A549 (cell line): ENCODE data around the gene PARG. TPM values are rescaled to one million over a fixed set of nuclear protein-coding genes. Genes with fewer than 3 reads are reported as not detected.

Source experiments
- ATAC-seq, 2 experiments: fragments of 200-7000 bp in 1 of 2; fragments of >200 bp in 1 of 2; cut with Nextera tagmentation in 1 of 2; cut with Tn5 transposase in 1 of 2; 3 replicates each; pipeline versions ENCODE4 v1.8.0 to v1.9.1; 2018 to 2020; ENCODE audit warnings: mild to moderate bottlenecking in 1 of 2, moderate library complexity in 1 of 2
- CTCF ChIA-PET: fragments of 300-600 bp; sonication (Branson Sonifier 250); formaldehyde crosslinking; extraction: SDS; loops from one replicate; lab custom pipeline; 2021; ENCODE audit warnings: antibody characterized with exemption, inconsistent platforms; lab: Yijun Ruan, JAX
- POLR2A ChIA-PET: fragments of 350-600 bp; formaldehyde crosslinking; extraction: SDS; loops from one replicate; lab custom pipeline; 2021; ENCODE audit warnings: antibody characterized with exemption, inconsistent platforms; lab: Yijun Ruan, JAX
- DNase-seq, 2 experiments: peaks; one replicate each; pipeline versions ENCODE4 v3.0.0 to v3.0.0-alpha.2; 2011 to 2016; ENCODE audit warnings: low read depth in 1 of 2, low spot score in 1 of 2
- FAIRE-seq: peaks from 2 replicates; lab custom pipeline; 2011; peaks lifted over from hg19 to GRCh38; lab: Jason Lieb, UNC
- H3K27ac ChIP-seq, 2 experiments: fragments of >200 bp; sonication (Bioruptor Twin); formaldehyde crosslinking; 3 replicates each; pipeline ENCODE4 v1.5.1; 2016 to 2017
- H3K4me1 ChIP-seq: fragments of >200 bp; sonication (Bioruptor Twin); formaldehyde crosslinking; 3 replicates; pipeline ENCODE4 v1.6.1; 2016
- H3K4me2 ChIP-seq: fragments of >200 bp; sonication (Bioruptor Twin); formaldehyde crosslinking; 3 replicates; pipeline ENCODE4 v1.6.1; 2016
- H3K4me3 ChIP-seq: fragments of >200 bp; sonication (Bioruptor Twin); formaldehyde crosslinking; 3 replicates; pipeline ENCODE4 v1.5.1; 2016
- H3K9me3 ChIP-seq: fragments of >200 bp; sonication (Bioruptor Twin); formaldehyde crosslinking; 3 replicates; pipeline ENCODE4 v1.6.1; 2016
- BCL3 ChIP-seq: fragments of >200 bp; sonication (Bioruptor Twin); formaldehyde crosslinking; IDR thresholded peaks from 3 replicates; pipeline ENCODE4 v1.6.1; 2016
- BHLHE40 ChIP-seq: IDR thresholded peaks from 2 replicates; pipeline ENCODE4 v1.6.1; 2012; ENCODE audit warnings: low read depth, low read length, inconsistent platforms
- EHF ChIP-seq: fragments of 250-450 bp; sonication (Bioruptor Pico); IDR thresholded peaks from 2 replicates; pipeline ENCODE4 v1.5.0; 2020; ENCODE audit warnings: mild to moderate bottlenecking
- EP300 ChIP-seq, 2 experiments: fragments of >200 bp; sonication (Bioruptor Twin); formaldehyde crosslinking; IDR thresholded peaks; 2 replicates in 1 of 2; 3 replicates in 1 of 2; pipeline ENCODE4 v1.6.1; 2016 to 2017
- ESRRA ChIP-seq: fragments of 150-350 bp; IDR thresholded peaks from 2 replicates; pipeline ENCODE4 v1.6.1; 2014; ENCODE audit warnings: mild to moderate bottlenecking, low read length, borderline replicate concordance
- FOXS1 ChIP-seq: fragments of 250-450 bp; sonication (Bioruptor Pico); IDR thresholded peaks from 2 replicates; pipeline ENCODE4 v1.5.0; 2020; ENCODE audit warnings: mild to moderate bottlenecking, moderate library complexity
- GATA3 ChIP-seq: IDR thresholded peaks from 2 replicates; pipeline ENCODE4 v1.6.1; 2012; ENCODE audit warnings: borderline replicate concordance
- JUN ChIP-seq, 2 experiments: fragments of >200 bp; sonication (Bioruptor Twin); formaldehyde crosslinking; IDR thresholded peaks; 2 replicates in 1 of 2; 3 replicates in 1 of 2; pipeline ENCODE4 v1.6.1; 2016 to 2017
- KDM1A ChIP-seq: fragments of 200-600 bp; sonication (generic); IDR thresholded peaks from 2 replicates; pipeline ENCODE4 v1.6.1; 2016; ENCODE audit warnings: low read depth, mild to moderate bottlenecking
- KDM5A ChIP-seq: fragments of 200-600 bp; sonication (generic); IDR thresholded peaks from 2 replicates; pipeline ENCODE4 v1.6.1; 2016; ENCODE audit warnings: antibody characterized with exemption, mild to moderate bottlenecking
- MAFK ChIP-seq: fragments of 450-650 bp; IDR thresholded peaks from 2 replicates; pipeline ENCODE4 v1.6.1; 2014; ENCODE audit not compliant: partially characterized antibody
- MAZ ChIP-seq: fragments of 150-350 bp; IDR thresholded peaks from 2 replicates; pipeline ENCODE4 v1.6.1; 2014; ENCODE audit warnings: antibody characterized with exemption, low read depth, low read length, borderline replicate concordance
- MYC ChIP-seq: IDR thresholded peaks from 2 replicates; pipeline ENCODE4 v1.6.1; 2012; ENCODE audit warnings: mild to moderate bottlenecking, inconsistent platforms, low read length, improper control_type of control experiment, borderline replicate concordance
- NFE2L2 ChIP-seq: fragments of 150-350 bp; conservative IDR thresholded peaks from 2 replicates; pipeline ENCODE4 v1.6.1; 2014; ENCODE audit warnings: low read length
- NPAS2 ChIP-seq: fragments of 250-450 bp; sonication (Bioruptor Pico); IDR thresholded peaks from 2 replicates; pipeline ENCODE4 v1.8.0; 2022; ENCODE audit warnings: mild to moderate bottlenecking, moderate library complexity, borderline replicate concordance
- RARB ChIP-seq: fragments of 250-450 bp; sonication (Bioruptor Pico); IDR thresholded peaks from 2 replicates; pipeline ENCODE4 v1.8.0; 2021; ENCODE audit warnings: mild to moderate bottlenecking, moderate library complexity
- RFX5 ChIP-seq: fragments of 450-650 bp; IDR thresholded peaks from 2 replicates; pipeline ENCODE4 v1.7.1; 2014; ENCODE audit warnings: antibody characterized with exemption, mild to moderate bottlenecking, moderate library complexity
- RNF2 ChIP-seq: fragments of 200-600 bp; sonication (generic); IDR thresholded peaks from 2 replicates; pipeline ENCODE4 v1.6.1; 2016; ENCODE audit warnings: low read depth, mild to moderate bottlenecking, antibody characterized with exemption, moderate library complexity, borderline replicate concordance
- SMC3 ChIP-seq: fragments of >200 bp; sonication (Bioruptor Twin); formaldehyde crosslinking; IDR thresholded peaks from 3 replicates; pipeline ENCODE4 v1.6.1; 2018; ENCODE audit warnings: inconsistent platforms
- TFCP2L1 ChIP-seq: fragments of 250-450 bp; sonication (Bioruptor Pico); IDR thresholded peaks from 2 replicates; pipeline ENCODE4 v1.5.0; 2021; ENCODE audit warnings: mild to moderate bottlenecking
- ZFP36 ChIP-seq: fragments of 450-650 bp; IDR thresholded peaks from 2 replicates; pipeline ENCODE4 v1.6.1; 2014; ENCODE audit warnings: borderline replicate concordance; ENCODE audit not compliant: partially characterized antibody
- WGBS: methylation state at CpG from one replicate; pipeline ENCODE4 v1.1.6; 2017; ENCODE audit errors: missing lambda C conversion rate; 5-methylcytosine and 5-hydroxymethylcytosine counted together
- polyA plus RNA-seq, 4 experiments: library from polyadenylated mRNA; depleted of rRNA in 3 of 4; stranded (reverse); fragments of >200 nt; fragmentation: RNase III in 1 of 4; extraction: RNeasy Plus Mini Kit Qiagen cat#74134 plus additional on column Dnase treatment in 1 of 4; gene quantifications; 2 replicates in 3 of 4; 3 replicates in 1 of 4; pipeline ENCODE4 v1.2.3, GENCODE V29; 2011 to 2017
- TF ChIP-seq, protein P1 (sequence below): fragments of >200 bp; sonication (Bioruptor Twin); formaldehyde crosslinking; IDR thresholded peaks from 2 replicates; pipeline ENCODE4 v1.6.1; 2016
- TF ChIP-seq, protein P2 (sequence below): fragments of 450-650 bp; IDR thresholded peaks from 2 replicates; pipeline ENCODE4 v1.6.1; 2014; ENCODE audit warnings: antibody characterized with exemption
- TF ChIP-seq, protein P3 (sequence below): fragments of 250-450 bp; sonication (Bioruptor Pico); IDR thresholded peaks from 2 replicates; pipeline ENCODE4 v1.5.0; 2020; ENCODE audit warnings: low read depth, mild to moderate bottlenecking, moderate library complexity

Gene PARG
- polyA plus RNA-seq, 2 of the 4 experiments (the other 2 are of a cell fraction) = 22.7 to 24.0 TPM

DNA sequence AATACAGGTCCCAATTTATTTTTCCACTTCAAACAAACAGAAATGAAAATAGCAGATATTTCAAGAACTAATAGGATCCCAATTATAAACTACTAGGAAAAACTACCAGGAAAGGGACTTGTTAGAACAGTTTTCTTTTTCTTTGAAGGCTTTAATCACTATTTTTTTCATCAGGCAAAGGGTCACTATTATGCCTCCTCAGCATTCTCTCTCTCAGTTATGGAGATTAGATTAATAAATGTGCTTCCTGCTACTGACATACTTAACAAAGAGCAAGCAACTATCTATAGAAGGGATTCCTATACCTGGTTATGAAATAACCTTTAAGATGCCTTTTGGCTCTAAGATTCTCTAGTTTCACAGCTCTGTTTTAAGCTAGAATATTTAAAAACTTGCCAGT is 108.7 kb downstream of the PARG start:
- no peak for TF ChIP-seq FOXS1
- no peak for TF ChIP-seq MAZ
- no peak for TF ChIP-seq JUN (IDR thresholded peaks at IDR 0.05)
- TF ChIP-seq BCL3 = no peak
- no peak for TF ChIP-seq EHF (CRISPR knock-in tag)
- TF ChIP-seq NFE2L2 = no peak
- TF ChIP-seq NPAS2 (CRISPR knock-in tag) = no peak
- TF ChIP-seq MAFK = peak; percentile 64

DNA sequence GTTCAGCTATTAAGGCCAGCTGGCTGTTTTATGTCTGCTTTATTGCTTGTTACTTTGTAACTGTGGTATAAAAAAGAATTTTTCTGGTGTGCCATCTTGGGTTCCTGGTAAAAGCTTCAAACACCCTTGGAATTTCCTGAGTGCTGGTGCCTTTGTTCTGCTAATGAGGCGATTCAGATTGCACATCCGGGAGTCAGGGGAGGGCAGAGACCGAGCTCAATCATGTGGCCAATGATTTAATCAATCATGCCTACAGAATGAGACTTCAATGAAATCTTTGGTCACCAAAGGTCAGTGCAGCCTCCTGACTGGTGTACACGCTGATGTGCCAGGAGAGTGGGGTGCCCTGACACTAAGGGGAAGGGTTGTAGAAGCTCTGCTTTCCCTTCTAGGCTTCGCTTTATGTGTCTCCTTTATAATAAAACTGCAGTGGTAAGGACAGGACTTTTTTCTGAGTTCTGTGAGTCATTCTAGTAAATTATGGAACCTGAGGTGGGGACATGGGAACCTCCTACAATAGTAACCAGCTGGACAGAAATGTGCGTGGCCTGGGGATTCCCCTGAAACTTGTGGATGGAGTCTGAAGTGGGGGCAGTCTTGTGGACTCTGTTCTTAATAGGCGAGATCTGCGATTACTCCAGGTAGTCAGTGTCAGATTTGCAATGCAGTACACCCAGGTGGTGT is 110.3 kb downstream of the PARG start:
- peaks cover 5% of the 10 kb centered on the region for H3K4me1 ChIP-seq
- H3K27ac ChIP-seq = no peak overlapping the region
- H3K9me3 ChIP-seq = no peaks in the 10 kb centered on the region
- ATAC-seq (no peak), FAIRE-seq (no peak), DNase-seq (no peak)
- no peak for TF ChIP-seq EP300 (IDR thresholded peaks at IDR 0.05)
- no peak for TF ChIP-seq BHLHE40
- no peak for TF ChIP-seq GATA3
- no peak for TF ChIP-seq BCL3
- TF ChIP-seq RNF2 = no peak
- no peak for TF ChIP-seq ESRRA
- TF ChIP-seq, protein P1, sequence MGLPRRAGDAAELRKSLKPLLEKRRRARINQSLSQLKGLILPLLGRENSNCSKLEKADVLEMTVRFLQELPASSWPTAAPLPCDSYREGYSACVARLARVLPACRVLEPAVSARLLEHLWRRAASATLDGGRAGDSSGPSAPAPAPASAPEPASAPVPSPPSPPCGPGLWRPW = no peak
- no peak for TF ChIP-seq RFX5
- no peak for TF ChIP-seq MYC
- no peak for TF ChIP-seq ZFP36
- TF ChIP-seq, protein P2, sequence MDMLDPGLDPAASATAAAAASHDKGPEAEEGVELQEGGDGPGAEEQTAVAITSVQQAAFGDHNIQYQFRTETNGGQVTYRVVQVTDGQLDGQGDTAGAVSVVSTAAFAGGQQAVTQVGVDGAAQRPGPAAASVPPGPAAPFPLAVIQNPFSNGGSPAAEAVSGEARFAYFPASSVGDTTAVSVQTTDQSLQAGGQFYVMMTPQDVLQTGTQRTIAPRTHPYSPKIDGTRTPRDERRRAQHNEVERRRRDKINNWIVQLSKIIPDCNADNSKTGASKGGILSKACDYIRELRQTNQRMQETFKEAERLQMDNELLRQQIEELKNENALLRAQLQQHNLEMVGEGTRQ = no peak
- TF ChIP-seq RARB = no peak
- no peak for TF ChIP-seq SMC3
- TF ChIP-seq KDM5A = no peak
- TF ChIP-seq, protein P3, sequence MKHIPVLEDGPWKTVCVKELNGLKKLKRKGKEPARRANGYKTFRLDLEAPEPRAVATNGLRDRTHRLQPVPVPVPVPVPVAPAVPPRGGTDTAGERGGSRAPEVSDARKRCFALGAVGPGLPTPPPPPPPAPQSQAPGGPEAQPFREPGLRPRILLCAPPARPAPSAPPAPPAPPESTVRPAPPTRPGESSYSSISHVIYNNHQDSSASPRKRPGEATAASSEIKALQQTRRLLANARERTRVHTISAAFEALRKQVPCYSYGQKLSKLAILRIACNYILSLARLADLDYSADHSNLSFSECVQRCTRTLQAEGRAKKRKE (CRISPR knock-in tag) = no peak
- TF ChIP-seq KDM1A = no peak
- TF ChIP-seq TFCP2L1 (CRISPR knock-in tag) = no peak
- WGBS = 94% methylated on average over 8 of the region's 8 CpGs
- no peak overlapping the region for H3K4me2 ChIP-seq
- H3K4me3 ChIP-seq = no peak overlapping the region
- CTCF ChIA-PET = interaction anchor here (1.1 to 1.7 kb wide), 3 partner anchors 8 to 39 kb away, joined by 3 to 4 read pairs (median 3); no protein-coding TSS in a partner anchor
- POLR2A ChIA-PET = no interaction called here

More for the DNA sequence above, 108.7 kb downstream of the PARG start:
- ChIA-PET POLR2A (no interaction called here), CTCF (no interaction called here)
- Histone ChIP-seq H3K4me3 (no peak overlapping the region), H3K9me3 (no peaks in the 10 kb centered on the region), H3K27ac (no peak overlapping the region), H3K4me2 (no peak overlapping the region), H3K4me1 (peaks cover 19% of the 10 kb centered on the region)
- ATAC-seq (no peak), FAIRE-seq (peak; percentile 46), DNase-seq (no peak)
